NCI-H510A (cell line): ENCODE results near the gene SEMA5A.
"Not testable (repeated sequence)": the region's sequence is repeated elsewhere in the genome, so short reads cannot be mapped to it uniquely, and the experiment has no call there.

ENCODE experiments used
- DNase-seq: peaks from one replicate; lab custom pipeline; 2025; lab: John Stamatoyannopoulos, UW

The SEMA5A gene

DNA sequence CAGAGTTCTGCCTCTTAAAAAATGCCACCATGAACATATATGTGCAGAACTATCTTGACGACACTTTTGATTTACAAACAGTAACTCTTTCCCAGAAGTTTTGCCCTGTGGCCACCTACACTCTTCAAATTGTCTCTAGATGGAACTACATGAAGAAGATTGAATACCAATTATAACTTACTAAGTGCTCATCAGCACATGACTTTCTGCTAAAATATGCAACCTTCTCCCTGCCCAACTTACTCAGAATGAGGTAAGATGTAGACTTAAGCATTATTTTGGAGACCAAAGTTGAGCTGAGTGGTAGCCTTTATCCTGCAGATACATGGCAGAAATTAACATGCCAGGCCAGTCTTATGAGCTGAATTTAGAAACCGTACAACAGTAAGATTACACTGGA is 105.4 kb downstream of the SEMA5A start:
- DNase-seq = no peak

DNA sequence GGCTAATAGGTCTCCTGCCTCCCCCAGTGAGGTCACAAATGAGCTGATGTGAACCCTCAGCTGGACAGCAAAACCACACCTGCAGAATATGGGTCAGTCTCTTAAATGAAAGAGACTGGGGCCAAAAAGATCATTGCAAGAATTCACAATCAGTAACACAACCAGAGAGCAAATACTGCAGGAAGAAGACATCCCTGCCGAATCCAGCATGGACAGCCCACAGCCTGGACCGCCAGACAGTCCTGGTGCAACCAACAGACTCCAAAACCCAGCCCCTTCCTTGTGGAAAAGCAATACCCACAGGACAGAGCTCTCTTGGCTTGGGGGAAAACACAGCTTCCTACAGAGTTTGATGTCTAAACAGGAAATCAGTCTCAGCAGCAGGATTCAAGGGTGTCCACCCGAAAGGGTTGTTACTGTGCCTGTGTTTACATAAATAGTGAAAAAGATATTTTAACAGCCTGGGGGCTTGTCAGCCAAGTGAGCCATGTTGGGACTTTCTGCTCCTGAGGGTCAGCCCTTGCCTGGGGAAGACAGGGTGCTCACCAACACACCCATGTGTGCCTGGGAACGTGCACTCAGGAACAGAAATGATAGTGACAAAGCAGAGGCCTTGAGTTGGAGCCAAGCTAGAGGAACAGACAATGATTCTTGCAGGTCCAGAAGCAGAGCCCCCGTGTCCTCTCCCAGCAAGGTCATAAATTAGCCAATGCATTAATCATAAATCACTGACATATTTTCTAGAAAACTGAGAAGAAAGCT is 106.2 kb downstream of the SEMA5A start:
- no peak for DNase-seq

DNA sequence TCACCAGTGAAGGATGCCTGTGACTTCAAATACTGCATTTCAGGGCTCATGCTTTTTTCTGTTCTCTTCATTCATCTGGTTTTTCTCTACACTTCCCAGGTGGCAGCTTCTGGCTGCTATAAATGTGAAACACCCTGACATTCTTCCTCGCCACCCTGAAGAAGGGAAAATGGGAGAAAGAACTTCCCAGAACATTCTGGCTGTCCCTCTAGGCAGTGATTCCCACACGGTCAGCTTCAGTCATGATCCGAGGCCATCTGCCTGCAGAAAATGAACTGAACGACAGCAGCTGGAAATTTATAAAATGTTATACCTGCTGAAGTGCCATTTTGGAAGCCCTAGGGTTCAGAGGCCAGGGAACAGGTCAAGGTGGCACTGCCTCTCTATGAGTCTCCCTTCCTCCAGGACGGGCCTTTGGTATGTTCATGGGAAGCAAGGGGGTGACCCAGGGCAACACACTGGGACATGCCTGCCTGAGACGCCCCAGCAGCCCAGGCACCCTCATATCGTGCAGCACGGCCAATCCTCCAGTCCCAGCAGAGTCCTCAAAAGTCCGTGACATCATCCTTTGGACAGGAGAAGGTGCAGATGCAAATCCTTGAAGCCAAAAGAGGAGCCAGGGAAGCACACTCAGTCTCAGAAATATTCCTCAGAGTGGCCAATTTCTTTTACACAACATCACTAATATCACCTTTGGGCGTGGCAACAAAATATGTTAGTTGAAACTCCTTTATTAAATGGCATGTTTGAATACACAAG is 107.1 kb downstream of the SEMA5A start:
- DNase-seq = no peak

DNA sequence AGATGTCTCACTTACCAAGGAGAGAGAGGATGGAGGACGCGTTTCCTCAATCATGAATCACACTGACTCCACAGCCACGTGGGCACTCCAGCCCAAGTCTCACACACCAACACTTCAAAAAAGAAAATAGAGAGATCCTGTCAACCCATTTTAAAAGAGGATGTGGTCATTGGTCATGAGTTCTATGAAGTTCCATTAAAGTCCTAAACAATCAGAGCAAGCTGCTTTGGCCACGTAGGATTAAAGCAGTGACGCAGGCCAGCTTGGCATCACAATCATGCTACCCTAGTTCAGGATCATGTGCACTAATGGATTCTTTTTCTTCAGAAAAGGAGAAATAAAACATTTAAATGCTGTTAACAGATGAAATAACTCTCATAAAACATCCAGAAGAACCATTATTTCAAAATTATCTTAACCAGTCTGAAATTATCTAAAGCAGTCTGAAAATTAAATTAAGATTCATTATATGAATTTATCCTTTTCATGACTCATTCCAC is 108.1 kb downstream of the SEMA5A start:
- no peak for DNase-seq

DNA sequence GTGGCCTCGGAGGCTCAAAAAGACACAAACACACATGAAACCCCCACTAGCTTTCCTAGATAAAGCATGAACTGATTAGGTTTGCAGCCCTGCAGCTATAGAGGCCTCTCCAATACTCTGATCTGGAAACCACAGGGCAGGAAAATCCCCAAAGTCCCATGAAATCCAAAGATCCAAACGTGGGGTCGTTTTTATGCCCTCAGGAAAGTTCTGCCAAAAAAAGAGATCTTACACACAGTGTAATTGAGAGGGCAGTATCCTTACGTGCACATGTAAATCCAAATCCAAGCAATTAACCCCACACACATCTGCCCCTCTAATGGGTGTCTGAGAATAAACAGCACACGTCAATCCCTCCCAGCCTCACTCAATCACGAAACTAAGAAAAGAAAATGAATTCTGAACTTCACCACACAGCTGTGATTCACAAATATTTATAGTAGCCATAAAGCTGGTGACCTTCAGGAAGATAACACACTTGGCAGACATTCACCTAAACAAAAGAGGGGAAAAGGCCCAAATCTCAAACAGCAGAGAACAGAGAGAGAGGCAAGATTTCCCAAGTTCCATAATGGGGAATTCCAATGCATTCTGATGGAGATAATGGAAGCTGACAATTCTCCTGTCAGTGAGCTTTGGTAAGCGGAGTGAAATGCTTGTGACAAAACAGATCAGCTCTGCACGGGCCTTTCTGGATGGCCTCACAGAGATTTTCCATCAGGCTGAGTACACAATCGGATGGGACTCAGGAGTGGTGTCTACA is 114.2 kb downstream of the SEMA5A start:
- DNase-seq = no peak

DNA sequence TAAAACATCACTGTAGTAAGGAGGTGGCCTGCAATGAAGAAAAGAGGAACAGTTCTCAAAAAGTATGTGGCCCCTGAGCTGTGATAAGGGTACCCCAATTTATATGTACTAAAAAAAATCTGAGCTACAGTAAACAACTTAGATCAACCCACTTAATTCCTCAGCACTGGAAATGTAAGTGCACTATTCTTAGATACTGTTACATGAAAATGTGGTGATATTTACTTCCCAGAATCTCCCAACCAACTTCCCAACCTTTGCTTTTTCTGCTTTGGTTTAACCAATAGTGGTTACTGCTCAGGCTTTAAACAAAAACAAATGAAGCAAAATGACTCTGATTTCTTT is 114.8 kb downstream of the SEMA5A start:
- DNase-seq = no peak

DNA sequence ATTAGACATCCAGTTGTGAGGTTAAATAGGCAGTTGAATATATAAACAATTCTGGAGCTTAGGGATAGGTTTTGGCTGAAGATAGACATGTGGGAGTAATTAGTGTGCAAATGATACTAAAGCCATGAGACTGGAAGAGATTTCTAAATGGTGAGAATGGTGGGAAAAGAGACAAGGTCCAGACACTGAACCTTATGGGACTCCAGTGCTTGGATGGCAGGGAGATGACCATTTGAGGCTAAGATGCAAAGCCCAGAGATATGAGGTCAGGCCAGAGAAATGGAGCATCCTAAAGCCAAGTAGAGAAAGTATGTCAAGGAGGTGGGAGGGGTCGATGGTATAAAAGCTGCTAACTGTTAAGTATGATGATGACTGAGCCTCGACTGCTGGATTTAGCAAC is 115.6 kb downstream of the SEMA5A start:
- DNase-seq = no peak

DNA sequence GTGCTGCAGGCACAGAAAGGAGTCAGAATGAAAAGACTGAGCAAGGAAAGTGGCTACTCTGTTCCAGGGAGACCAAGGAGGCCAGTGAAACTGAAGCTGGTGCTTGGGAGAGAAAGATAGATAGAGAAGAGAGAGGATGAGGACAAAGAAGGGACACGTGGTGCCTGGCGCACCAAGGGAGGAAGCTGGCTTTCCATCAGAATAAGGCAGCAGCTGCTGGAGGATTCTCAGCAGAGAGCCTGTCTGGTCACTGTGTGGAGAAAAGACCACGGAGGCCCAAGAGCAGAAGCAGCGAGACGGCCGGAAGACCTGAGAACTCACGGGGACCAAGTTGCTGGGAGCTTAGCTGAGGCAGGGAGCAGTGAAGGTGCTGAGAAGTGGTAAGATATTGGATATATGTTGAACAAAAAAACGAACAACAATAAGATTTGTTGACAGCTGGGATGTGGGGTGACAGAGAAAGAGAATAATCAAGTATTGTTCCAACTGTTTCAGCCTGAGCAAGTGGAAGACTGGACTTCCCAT is 116.1 kb downstream of the SEMA5A start:
- no peak for DNase-seq

DNA sequence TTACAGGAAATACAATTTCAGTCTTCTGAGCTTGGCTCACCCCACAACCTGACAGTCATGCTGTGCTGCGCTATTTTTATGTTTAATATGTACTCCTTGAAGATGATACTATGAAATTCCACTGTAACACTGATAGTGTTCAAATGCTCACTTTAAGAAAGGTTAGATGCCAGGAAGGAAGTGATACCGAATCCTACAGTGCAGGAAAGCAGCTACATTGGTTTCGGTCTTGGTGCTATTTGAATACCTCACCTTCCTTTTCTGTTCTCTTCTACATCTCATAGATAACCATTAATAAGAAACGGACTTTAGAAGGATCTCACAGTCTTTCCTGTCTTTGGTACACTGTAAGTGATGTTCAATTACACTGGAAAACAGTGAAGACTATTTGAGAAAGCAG is 117.6 kb downstream of the SEMA5A start:
- no peak for DNase-seq

DNA sequence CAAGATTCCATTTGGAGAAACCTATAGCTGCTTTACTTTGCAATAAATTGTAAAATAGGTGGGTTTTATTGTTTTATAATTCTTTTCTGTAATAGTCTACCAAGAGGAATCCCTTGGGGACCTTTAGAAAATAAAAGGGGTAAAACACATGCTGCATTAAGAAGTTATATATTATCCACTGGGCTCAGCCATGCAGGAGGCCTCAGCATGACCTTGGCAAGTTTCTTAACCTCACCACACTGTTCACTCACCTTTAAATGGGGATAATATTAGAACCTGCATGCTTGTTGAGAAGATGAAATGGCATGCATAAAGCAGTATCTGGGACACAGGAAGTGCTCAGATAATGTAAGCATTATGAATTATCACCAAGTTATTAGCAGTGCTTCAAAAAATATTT is 120.2 kb downstream of the SEMA5A start:
- no peak for DNase-seq

DNA sequence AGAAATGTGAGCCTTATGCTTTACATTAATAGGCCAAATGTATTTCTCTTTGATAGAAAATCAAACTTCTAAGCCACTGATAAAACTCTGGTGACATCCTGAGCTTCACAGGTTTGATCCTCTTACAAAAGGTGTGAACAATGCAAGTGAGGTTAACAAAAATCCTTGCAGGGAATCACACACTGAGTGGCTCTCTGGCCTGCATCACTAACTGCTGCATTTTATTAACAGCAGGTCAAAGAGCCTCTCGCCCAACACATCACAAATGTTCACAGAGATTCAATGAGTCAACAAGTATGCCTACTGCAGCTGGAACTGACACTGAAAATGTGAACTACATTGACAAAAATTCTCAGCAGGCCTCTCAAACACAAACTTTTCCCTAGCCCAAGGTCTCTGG is 122.3 kb downstream of the SEMA5A start:
- no peak for DNase-seq

DNA sequence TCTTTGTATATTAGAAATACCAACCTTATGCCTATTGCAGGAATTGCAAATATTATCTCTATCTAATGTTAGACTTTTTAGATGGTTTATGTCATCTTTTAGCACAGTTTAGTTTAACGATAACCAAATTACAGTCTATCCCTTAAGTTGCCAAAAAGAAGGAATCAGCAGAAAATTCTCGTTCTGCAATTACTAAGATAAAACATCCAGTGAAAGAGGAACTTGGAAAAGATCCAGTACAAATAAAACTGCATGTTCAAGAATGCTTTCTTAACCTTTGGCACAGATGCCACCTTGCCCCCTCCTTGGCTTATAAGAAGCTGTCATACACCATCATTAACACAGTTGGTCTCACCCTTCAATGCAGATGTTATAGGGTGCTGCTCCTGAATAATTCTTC is 124.0 kb downstream of the SEMA5A start:
- no peak for DNase-seq

DNA sequence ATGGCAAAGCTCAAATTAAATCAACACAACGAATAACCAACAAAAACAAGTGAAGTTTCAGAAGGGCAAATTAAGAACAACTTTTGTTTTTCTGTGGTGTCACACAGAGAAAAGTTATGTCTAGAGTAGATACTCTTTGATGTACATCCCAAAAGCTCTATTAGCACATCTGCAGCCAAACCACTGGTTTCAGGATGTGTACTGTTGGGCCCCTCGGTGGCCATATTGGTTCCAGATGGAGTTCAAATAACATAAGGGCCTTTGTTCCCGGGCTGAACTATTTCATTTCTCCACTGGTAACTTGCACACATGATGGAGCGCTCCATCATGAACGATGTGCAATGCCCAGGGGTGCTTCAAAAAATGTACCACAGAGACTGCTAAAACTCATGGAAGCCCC is 126.1 kb downstream of the SEMA5A start:
- DNase-seq = no peak

DNA sequence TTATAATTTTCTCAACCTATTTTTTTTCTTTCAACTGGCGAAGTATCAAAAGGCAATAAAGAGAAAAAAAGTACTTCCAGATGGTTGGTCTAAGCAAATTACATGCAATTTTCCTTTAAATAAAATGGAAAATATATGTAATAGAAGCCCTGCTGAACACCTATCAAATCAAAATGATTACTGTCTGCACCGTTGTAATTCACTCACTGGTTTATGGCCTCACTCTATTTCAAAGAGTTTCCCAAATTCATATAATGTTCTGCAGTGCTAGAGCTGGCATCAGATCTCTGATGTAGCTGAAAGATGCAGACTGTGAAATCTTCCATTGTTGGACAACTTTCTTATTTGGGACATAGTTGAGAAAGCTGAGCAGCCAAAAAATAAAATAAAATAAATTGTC is 130.3 kb downstream of the SEMA5A start:
- DNase-seq = no peak

DNA sequence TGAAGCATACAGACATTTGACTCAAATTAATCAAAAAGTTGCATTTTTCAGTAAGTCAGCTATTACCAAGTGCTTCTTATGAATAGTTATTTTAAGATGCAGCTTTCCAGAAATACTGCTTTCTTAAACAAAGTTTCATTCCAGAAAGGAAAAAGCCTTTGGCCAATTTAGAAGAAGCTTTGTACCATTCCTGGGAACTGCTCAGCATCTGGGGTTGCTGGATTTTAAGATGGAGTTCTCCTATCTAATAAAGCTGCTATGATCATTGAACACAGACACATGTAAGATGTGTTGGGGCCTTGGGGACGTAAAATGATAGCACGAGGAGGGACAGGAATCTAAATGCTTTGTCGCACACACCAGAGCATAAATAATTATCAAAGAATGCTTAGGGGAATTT is 130.8 kb downstream of the SEMA5A start:
- DNase-seq = no peak

DNA sequence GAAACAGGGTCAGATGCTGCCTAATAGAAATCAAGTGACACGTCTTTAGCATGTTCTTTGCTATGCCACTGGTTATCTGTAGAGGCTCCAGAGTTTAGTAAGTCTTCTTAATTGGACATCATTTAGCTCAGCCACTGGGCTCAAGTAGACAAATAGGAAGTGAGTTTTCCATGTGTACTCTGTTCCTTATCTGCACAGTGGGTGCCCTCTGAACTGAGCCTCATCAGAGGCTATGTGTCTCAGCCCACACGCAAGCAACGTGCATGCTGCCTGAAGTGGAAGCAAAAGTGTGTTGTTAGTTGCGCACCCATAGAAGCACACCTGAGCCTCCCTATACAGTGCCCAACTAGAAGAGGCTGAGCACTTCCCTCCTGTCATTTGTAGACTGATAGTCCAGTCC is 134.7 kb downstream of the SEMA5A start:
- no peak for DNase-seq

DNA sequence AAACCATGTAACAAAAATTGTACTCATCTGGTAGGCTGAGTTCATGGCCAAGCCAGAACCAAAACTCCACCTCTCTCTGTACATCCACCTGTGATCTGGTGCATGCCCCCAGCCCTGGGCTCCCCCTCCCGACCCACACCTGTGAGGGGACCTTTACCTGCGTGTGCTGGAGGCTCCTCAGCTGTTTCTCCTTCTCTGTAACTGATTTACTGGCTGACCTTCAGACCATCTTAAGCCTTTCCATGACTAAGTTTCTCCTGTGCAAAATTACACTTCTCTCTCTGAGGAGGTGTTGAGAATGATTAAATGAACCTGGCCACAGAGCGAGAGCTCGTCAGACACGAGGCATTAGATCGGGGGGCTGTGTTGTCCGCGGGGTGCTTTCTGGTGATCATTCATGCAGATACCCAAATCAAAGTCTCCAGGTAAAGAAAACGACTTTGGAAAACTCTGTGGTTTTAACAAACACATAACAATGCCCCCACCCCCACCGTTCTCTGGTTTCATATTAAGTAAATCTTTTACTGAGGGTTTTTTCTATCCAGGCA is 136.4 kb downstream of the SEMA5A start:
- no peak for DNase-seq

DNA sequence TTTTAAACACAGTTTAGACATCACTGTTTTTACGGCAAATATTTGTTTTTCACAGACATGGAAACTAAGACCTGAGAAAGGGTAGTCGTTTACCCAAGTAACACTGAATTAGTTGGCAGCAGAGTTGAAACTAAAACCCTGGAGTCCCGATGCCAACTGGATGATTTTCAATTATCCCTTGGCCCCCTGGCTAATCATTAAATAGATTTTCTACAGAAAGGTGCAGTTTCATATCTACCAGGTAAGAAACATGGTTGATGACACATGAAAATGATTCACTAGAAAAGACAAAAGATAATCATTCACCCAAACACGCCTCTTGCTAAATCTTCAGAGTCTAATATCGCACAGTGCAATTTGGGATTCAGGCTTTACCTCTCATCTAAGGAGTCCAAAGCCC is 136.9 kb downstream of the SEMA5A start:
- DNase-seq = no peak

DNA sequence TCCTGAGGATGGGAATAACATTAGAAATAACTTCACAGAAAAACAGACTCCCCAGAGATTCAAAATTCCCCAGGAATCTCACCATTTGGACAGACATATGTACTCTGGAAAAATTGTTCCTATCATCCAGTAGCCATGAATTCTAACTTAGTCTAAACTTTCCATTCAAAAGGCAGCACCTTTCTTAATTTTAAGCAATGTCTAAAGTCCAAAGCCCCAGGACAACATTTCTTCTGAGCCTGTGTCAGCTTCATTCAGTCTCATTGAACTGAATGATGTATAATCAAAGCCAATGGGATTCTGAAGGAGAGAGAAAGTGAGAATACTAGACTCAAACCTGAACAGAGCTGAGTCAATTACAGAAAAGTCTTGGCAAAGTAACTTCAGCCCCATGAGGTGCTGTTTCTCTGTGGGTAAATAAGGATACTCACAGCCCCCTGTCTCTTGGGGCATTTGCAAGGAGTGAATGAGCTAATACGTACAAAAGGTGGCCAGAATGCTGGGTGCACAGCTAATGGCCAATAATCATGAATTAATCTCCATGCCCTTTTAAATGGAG is 140.6 kb downstream of the SEMA5A start:
- DNase-seq = no peak

DNA sequence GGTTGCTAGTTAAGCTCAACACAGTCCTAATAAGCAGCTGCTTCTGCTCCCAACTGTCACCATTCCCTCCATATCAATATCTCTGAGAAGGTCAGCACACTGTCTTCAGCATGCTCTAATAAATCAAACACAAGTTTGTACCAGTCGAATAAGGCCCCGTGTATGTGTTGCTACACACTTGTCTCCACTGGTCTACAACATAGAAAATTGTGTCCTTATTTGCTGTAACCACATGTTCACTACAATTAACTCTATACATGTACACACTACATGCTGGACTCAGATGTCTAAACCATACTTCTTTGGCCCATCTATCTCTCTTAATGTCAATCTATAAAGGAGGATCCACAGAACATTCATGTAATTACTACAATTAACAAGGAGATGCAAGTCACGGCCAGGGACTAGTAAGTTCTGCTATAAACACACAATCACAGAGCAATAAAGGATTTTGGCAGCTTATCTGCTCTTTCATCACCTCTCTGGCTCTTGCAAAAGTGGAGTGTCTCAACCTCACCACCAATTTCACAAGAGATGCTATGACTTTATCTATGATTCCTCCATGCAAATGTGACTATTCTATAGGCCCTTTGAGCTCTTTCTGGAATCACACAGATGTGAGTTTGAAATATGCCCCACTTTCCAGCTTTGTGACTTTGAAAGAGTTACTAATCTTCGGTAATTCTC is 143.9 kb downstream of the SEMA5A start:
- no peak for DNase-seq

DNA sequence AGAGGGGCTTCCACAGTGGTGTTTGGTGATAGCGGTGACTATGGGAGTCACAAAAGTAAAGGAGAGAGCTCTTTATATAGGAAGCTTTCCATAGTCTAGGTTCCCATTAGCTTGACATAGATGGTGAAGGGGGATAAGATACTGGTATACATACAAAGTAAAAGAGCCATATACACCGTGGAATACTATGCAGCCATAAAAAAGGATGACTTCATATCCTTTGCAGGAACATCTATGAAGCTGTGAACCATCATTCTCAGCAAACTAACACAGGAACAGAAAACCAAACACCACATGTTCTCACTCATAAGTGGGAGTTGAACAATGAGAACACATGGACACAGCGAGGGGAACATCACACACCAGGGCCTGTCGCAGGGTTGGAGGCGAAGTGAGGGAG is 146.1 kb downstream of the SEMA5A start:
- DNase-seq = not testable (repeated sequence)
